ENCODE measurements around the gene GADL1.

Gene GADL1

GRCh38 chr3:30894521-30895251, at the start of gene GADL1:
TSS of gene GADL1 (minus strand) at chr3:30894661. CDS start at chr3:30894614, 47 bp downstream.
- DNase-seq, result peak; percentile 23
- H3K27ac ChIP-seq, result no peak within 1 kb of the TSS
- in situ Hi-C loops (cut with HindIII; ENCODE audit: low pct_ligation_motif_present, low sequenced_read_pairs), result no loop called here
- H3K36me3 ChIP-seq (replicated peaks), result no peaks in the 10 kb centered on the region
- H3K4me3 ChIP-seq (ENCODE audit: low read depth, low read length), result peak within 1 kb of the TSS; percentile 57
- no peaks in the 10 kb centered on the region for H3K27me3 ChIP-seq (replicated peaks)
- TF ChIP-seq CTCF (IDR thresholded peaks at IDR 0.05; ENCODE audit: low read depth, low read length, missing control alignments), result no peak

- no peak for DNase-seq
- no peak overlapping the region for H3K4me3 ChIP-seq (ENCODE audit: low read depth, low read length)
- no peaks in the 10 kb centered on the region for H3K36me3 ChIP-seq (replicated peaks)
- in situ Hi-C loops (cut with HindIII; ENCODE audit: low pct_ligation_motif_present, low sequenced_read_pairs), result no loop called here
- H3K27ac ChIP-seq, result no peak overlapping the region
- no peaks in the 10 kb centered on the region for H3K27me3 ChIP-seq (replicated peaks)
- no peak for TF ChIP-seq CTCF (IDR thresholded peaks at IDR 0.05; ENCODE audit: low read depth, low read length, missing control alignments)
Measured at GRCh38 chr3:30944124-30944523, 49.7 kb upstream of the GADL1 start.

- Histone ChIP-seq H3K27ac (no peak overlapping the region), H3K4me3 (ENCODE audit: low read depth, low read length) (no peak overlapping the region), H3K27me3 (replicated peaks) (no peaks in the 10 kb centered on the region), H3K36me3 (replicated peaks) (no peaks in the 10 kb centered on the region)
- TF ChIP-seq CTCF (IDR thresholded peaks at IDR 0.05; ENCODE audit: low read depth, low read length, missing control alignments), result no peak
- no peak for DNase-seq
- in situ Hi-C loops (cut with HindIII; ENCODE audit: low pct_ligation_motif_present, low sequenced_read_pairs), result no loop called here
Measured at GRCh38 chr3:30943206-30943605, 48.7 kb upstream of the GADL1 start.

GRCh38 chr3:30941342-30941741, 46.9 kb upstream of the GADL1 start:
- DNase-seq, result no peak
- no peaks in the 10 kb centered on the region for H3K27me3 ChIP-seq (replicated peaks)
- TF ChIP-seq CTCF (IDR thresholded peaks at IDR 0.05; ENCODE audit: low read depth, low read length, missing control alignments), result no peak
- in situ Hi-C loops (cut with HindIII; ENCODE audit: low pct_ligation_motif_present, low sequenced_read_pairs), result no loop called here
- no peaks in the 10 kb centered on the region for H3K36me3 ChIP-seq (replicated peaks)
- H3K4me3 ChIP-seq (ENCODE audit: low read depth, low read length), result no peak overlapping the region
- H3K27ac ChIP-seq, result no peak overlapping the region

- Histone ChIP-seq H3K27ac (no peak overlapping the region), H3K27me3 (replicated peaks) (no peaks in the 10 kb centered on the region), H3K4me3 (ENCODE audit: low read depth, low read length) (no peak overlapping the region), H3K36me3 (replicated peaks) (no peaks in the 10 kb centered on the region)
- no peak for DNase-seq
- no peak for TF ChIP-seq CTCF (IDR thresholded peaks at IDR 0.05; ENCODE audit: low read depth, low read length, missing control alignments)
- in situ Hi-C loops (cut with HindIII; ENCODE audit: low pct_ligation_motif_present, low sequenced_read_pairs), result no loop called here
Measured at GRCh38 chr3:30940740-30941139, 46.3 kb upstream of the GADL1 start.

GRCh38 chr3:30934208-30934550, 39.7 kb upstream of the GADL1 start:
- no peak overlapping the region for H3K27ac ChIP-seq
- H3K36me3 ChIP-seq (replicated peaks), result no peaks in the 10 kb centered on the region
- in situ Hi-C loops (cut with HindIII; ENCODE audit: low pct_ligation_motif_present, low sequenced_read_pairs), result no loop called here
- no peak overlapping the region for H3K4me3 ChIP-seq (ENCODE audit: low read depth, low read length)
- DNase-seq, result peak; percentile 49
- TF ChIP-seq CTCF (IDR thresholded peaks at IDR 0.05; ENCODE audit: low read depth, low read length, missing control alignments), result peak; percentile 75
- H3K27me3 ChIP-seq (replicated peaks), result no peaks in the 10 kb centered on the region
